Transverse colon (tissue), 4 donors: ENCODE data around the gene SLC4A7. TPM values are rescaled to one million over a fixed set of nuclear protein-coding genes. Genes with fewer than 3 reads are reported as not detected.
"Not testable (repeated sequence)": the region's sequence is repeated elsewhere in the genome, so short reads cannot be mapped to it uniquely, and the experiment has no call there.

ENCODE experiments used
- DNase-seq: peaks from one replicate; pipeline ENCODE4 v3.0.0-alpha.2; 2019
- H3K27ac ChIP-seq, 4 donors: fragments of 200-600 bp; sonication (generic); 2 replicates each; pipeline ENCODE4 v1.5.1; 2016 to 2018; ENCODE audit warnings: inconsistent platforms in 4 of 4
- H3K27me3 ChIP-seq: fragments of 200-600 bp; sonication (generic); 2 replicates; pipeline ENCODE4 v1.5.1; 2017; ENCODE audit warnings: inconsistent platforms
- H3K36me3 ChIP-seq, 4 donors: fragments of 200-600 bp; sonication (generic); 2 replicates each; pipeline ENCODE4 v1.5.1; 2017 to 2019; ENCODE audit warnings: inconsistent platforms in 4 of 4
- H3K4me1 ChIP-seq, 4 donors: fragments of 200-600 bp; sonication (generic); 2 replicates each; pipeline ENCODE4 v1.5.1; 2017 to 2020; ENCODE audit warnings: inconsistent platforms in 4 of 4
- H3K4me3 ChIP-seq, 4 donors: fragments of 200-600 bp; sonication (generic); 1 replicate in 1 of 4; 2 replicates in 3 of 4; pipeline versions ENCODE4 v1.5.1 to v1.6.1; 2017 to 2019; ENCODE audit warnings: inconsistent platforms in 4 of 4
- H3K9me3 ChIP-seq, 2 donors: fragments of 200-600 bp; sonication (generic); 2 replicates each; pipeline ENCODE4 v1.5.1; 2017 to 2019; ENCODE audit warnings: inconsistent platforms in 2 of 2
- CTCF ChIP-seq, 5 experiments: fragments of 200-600 bp in 3 of 5; fragments of 450-650 bp in 2 of 5; sonication (generic) in 3 of 5; IDR thresholded peaks; 1 replicate in 2 of 5; 2 replicates in 3 of 5; pipeline ENCODE4 v1.5.1; 2016 to 2017; ENCODE audit warnings: antibody characterized with exemption in 5 of 5, inconsistent platforms in 3 of 5, mild to moderate bottlenecking in 2 of 5, moderate library complexity in 1 of 5
- EP300 ChIP-seq: sonication (generic); formaldehyde crosslinking; IDR thresholded peaks from one replicate; pipeline ENCODE4 v1.6.1; 2017; ENCODE audit warnings: antibody characterized with exemption, low read depth
- POLR2A ChIP-seq: fragments of 450-650 bp; IDR thresholded peaks from one replicate; pipeline ENCODE4 v1.6.1; 2016; ENCODE audit warnings: antibody characterized with exemption, mild to moderate bottlenecking, moderate library complexity
- POLR2AphosphoS5 ChIP-seq, 3 donors: sonication (generic); formaldehyde crosslinking; IDR thresholded peaks; one replicate each; pipeline ENCODE4 v1.6.1; 2016; ENCODE audit warnings: antibody characterized with exemption in 3 of 3
- WGBS, 2 donors: methylation state at CpG; one replicate each; pipeline ENCODE4 v1.1.5; 2018; ENCODE audit warnings: low coverage in 1 of 2; 5-methylcytosine and 5-hydroxymethylcytosine counted together
- in situ Hi-C, 4 donors: fragments of 200-750 bp; cut with MboI; loops; one replicate each; pipeline versions ENCODE4 v1.15.0 to v1.15.1; 2017; ENCODE audit warnings: low sequenced_read_pairs in 3 of 4, low pct_ligation_motif_present in 1 of 4, low pct_unique_long_range_greater_than_20kb in 1 of 4
- intact Hi-C: fragments of 100-400 bp; cut with DNase I; formaldehyde crosslinking; loops from one replicate; pipeline ENCODE4 v1.15.1; 2023; ENCODE audit warnings: low total_unique reads
- total RNA-seq, 4 donors: library from RNA; depleted of rRNA; stranded (reverse); fragments of >200 nt; gene quantifications; one replicate each; pipeline ENCODE4 v1.1.0, GENCODE V29; 2016

The SLC4A7 gene
- total RNA-seq, 4 donors from 2014 or later, result 22.7 to 45.6 (median 35.4) TPM

- Histone ChIP-seq H3K4me1 (peaks cover 0 to 22% (median 0%) of the 10 kb centered on the region in 4 donors), H3K27me3 (no peaks in the 10 kb centered on the region), H3K4me3 (no peak overlapping the region), H3K9me3 (no peaks in the 10 kb centered on the region), H3K27ac (no peak overlapping the region), H3K36me3 (no peaks in the 10 kb centered on the region)
- no peak for DNase-seq
- intact Hi-C loops (no loop called here), in situ Hi-C loops (no loop called here)
- no peak for TF ChIP-seq POLR2A
Measured at GRCh38 chr3:27451842-27452241, 32.3 kb downstream of the SLC4A7 start.

DNA sequence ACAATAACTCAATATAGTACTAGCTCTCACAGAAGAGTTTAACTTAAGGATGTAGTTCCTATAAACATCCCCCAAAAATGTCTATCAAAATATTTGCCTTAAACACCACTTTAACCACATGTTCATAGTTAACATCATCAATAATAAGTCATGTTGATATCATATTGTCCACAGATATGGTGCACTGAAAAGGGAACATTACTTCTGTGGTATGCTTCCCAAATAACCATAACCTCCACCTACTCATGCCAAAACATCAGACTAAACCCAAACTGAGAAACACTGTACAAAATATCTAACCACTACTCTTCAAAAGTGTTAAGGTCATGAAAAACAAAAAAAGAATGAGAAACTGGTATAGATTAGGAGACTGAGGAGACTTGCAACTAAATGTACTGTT is 32.9 kb downstream of the SLC4A7 start:
- in situ Hi-C loops, result no loop called here

DNA sequence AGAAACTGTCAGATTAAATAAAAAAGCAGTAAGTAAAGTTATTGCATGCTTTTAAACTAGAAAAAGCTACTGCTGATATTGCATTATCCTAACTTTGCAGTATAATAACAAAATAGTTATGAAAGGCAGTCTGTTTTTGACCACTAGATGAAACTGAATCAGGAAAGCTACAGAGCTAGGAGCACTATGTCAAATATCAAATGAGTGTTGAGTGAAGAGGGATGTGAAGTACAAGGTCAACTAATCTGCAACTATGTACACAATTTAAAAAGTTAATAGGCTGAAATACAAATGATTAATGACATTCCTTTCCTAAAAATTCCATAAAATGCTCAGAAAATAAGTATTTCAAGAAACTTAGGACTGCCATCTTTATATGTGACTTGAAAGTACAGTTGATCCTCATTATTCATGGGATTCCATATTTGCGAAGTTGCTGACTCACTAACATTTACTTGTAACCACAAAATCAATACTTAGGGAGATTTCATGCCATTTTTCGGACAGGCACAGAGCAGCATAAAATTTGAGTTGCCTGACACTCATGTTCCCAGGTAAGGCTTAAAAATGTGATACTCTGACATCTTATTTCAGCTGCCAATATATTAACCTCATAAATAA is 34.5 kb downstream of the SLC4A7 start:
- in situ Hi-C loops, result no loop called here

More for the DNA sequence above, 32.9 kb downstream of the SLC4A7 start:
- intact Hi-C loops, result no loop called here
- no peak for DNase-seq
- no peak overlapping the region for H3K4me3 ChIP-seq
- H3K27ac ChIP-seq, result no peak overlapping the region
- H3K9me3 ChIP-seq, result no peaks in the 10 kb centered on the region
- no peaks in the 10 kb centered on the region for H3K27me3 ChIP-seq
- no peak for TF ChIP-seq CTCF (IDR thresholded peaks at IDR 0.05)
- no peak for TF ChIP-seq EP300
- TF ChIP-seq POLR2AphosphoS5 (IDR thresholded peaks at IDR 0.05), result no peak
- no peak for TF ChIP-seq POLR2A
- peaks cover 0 to 22% (median 0%) of the 10 kb centered on the region in 4 donors for H3K4me1 ChIP-seq
- no peaks in the 10 kb centered on the region for H3K36me3 ChIP-seq

DNA sequence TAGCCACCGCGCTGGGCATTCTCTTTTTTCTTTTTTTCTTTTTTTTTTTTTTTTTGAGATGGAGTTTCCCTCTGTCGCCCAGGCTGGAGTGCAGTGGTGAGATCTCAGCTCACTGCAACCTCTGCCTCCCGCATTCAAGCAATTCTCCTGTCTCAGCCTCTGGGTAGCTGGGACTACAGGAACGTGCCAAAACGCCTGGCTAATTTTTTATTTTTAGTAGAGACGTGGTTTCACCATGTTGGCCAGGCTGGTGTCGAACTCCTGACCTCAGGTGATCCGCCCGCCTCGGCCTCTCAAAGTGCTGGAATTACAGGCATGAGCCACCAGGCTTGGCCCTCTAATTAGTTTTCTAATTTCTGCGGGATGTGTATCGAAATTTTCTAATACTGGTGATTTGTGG is 41.2 kb downstream of the SLC4A7 start:
- DNase-seq, H3K27me3 ChIP-seq, H3K4me3 ChIP-seq, in situ Hi-C loops, H3K9me3 ChIP-seq, intact Hi-C loops, H3K27ac ChIP-seq, H3K4me1 ChIP-seq: not testable (repeated sequence)
- WGBS, 2 donors, result 98% methylated on average over 13 of the region's 13 CpGs; no CpG with 5 or more reads in 1 of the 2 donors
- H3K36me3 ChIP-seq, result peaks cover 0 to 19% (median 5%) of the 10 kb centered on the region in 4 donors

More for the DNA sequence above, 34.5 kb downstream of the SLC4A7 start:
- WGBS, 2 donors, result 92 to 94% methylated on average over 2 of the region's 2 CpGs
- Histone ChIP-seq H3K36me3 (peaks cover 0 to 2% (median 0%) of the 10 kb centered on the region in 4 donors), H3K9me3 (no peaks in the 10 kb centered on the region), H3K27me3 (no peaks in the 10 kb centered on the region), H3K4me1 (peaks cover 0 to 12% (median 0%) of the 10 kb centered on the region in 4 donors), H3K27ac (no peak overlapping the region), H3K4me3 (no peak overlapping the region)
- intact Hi-C loops, result loop anchor here (1.0 kb wide), 1 partner anchor 8 kb away; no protein-coding TSS in a partner anchor
- TF ChIP-seq EP300 (no peak), POLR2A (no peak), POLR2AphosphoS5 (IDR thresholded peaks at IDR 0.05) (no peak), CTCF (IDR thresholded peaks at IDR 0.05) (no peak)
- no peak for DNase-seq

GRCh38 chr3:27438352-27438751 is 45.8 kb downstream of the SLC4A7 start:
- 72 to 95% methylated on average over 2 to 4 of the region's 4 CpGs for WGBS, 2 donors
- H3K27me3 ChIP-seq, H3K9me3 ChIP-seq, H3K4me3 ChIP-seq, H3K4me1 ChIP-seq, intact Hi-C loops, DNase-seq, in situ Hi-C loops, H3K27ac ChIP-seq: not testable (repeated sequence)
- H3K36me3 ChIP-seq, result peaks cover 0 to 36% (median 9%) of the 10 kb centered on the region in 4 donors

GRCh38 chr3:27431116-27431515 is 53.1 kb downstream of the SLC4A7 start:
- H3K36me3 ChIP-seq, result peaks cover 0 to 20% (median 0%) of the 10 kb centered on the region in 4 donors
- intact Hi-C loops (no loop called here), in situ Hi-C loops (no loop called here)
- WGBS, 2 donors, result 38 to 62% methylated on average over 1 to 6 of the region's 6 CpGs
- no peaks in the 10 kb centered on the region for H3K9me3 ChIP-seq
- peak overlapping the region in 2 of 4 donors; percentile 6 to 18 for H3K27ac ChIP-seq
- no peak overlapping the region for H3K4me3 ChIP-seq
- H3K4me1 ChIP-seq, result peaks cover 0 to 9% (median 4%) of the 10 kb centered on the region in 4 donors
- no peaks in the 10 kb centered on the region for H3K27me3 ChIP-seq
- TF ChIP-seq EP300 (no peak), POLR2AphosphoS5 (IDR thresholded peaks at IDR 0.05) (peak in 1 of 3 donors; percentile 7)
- no peak for DNase-seq
